Stimulated activated CD4-positive, alpha-beta T cell treated with anti-CD3 and anti-CD28 coated beads, Interleukin-1b, Interleukin-23, amount 100 ng/mL, for 24 hours (primary cell): Measurements from ENCODE around the gene PRG3.
"Not testable (repeated sequence)": the region's sequence is repeated elsewhere in the genome, so short reads cannot be mapped to it uniquely, and the experiment has no call there.

ENCODE experiments used
- DNase-seq, 4 experiments: peaks; one replicate each; pipeline ENCODE4 v3.0.0-alpha.2; 2020; ENCODE audit warnings: low read depth in 4 of 4, low spot score in 1 of 4

Gene PRG3

DNA sequence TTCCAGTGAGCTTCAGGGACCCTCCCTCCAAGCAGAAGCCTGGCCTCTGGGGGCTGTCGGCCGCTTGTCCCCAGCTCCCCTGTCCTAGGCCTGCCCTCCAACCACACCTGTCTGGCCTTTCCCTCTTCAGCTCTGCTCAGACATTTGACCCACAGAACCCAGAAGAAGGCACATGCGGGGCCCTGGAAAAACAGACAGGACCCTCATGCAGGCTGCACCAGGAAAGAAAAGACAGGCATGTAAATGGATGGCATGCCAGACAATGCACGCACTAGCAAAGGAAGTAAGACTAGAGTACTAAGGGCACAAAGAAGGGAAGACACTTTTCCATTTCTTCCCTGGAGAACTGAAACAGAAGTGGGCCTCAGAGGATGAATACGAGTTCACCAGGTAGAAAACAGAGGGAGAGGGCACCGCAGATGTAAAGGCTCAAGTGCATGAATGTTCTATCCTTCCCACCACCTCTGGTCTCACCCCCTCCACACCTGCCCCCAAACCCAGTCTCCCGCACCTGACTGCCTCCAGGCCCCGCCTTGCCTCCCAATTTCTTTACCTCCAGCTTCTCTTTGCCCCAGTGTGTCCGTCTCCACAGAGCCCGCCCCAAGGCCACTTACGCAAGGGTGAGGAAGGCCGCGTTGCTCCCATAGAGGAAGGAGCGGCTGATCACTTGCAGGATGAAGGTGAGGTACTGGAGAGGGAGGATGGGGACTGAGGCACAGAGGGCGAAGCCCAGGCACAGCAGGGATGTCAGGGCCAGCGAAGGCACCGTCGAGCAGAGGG lies 28.6 kb upstream of the PRG3 start:
- no peak for DNase-seq

GRCh38 chr11:57408771-57409170 lies 27.8 kb upstream of the PRG3 start:
- DNase-seq: no peak

GRCh38 chr11:57407941-57408475 lies 27.1 kb upstream of the PRG3 start:
- no peak for DNase-seq

DNA sequence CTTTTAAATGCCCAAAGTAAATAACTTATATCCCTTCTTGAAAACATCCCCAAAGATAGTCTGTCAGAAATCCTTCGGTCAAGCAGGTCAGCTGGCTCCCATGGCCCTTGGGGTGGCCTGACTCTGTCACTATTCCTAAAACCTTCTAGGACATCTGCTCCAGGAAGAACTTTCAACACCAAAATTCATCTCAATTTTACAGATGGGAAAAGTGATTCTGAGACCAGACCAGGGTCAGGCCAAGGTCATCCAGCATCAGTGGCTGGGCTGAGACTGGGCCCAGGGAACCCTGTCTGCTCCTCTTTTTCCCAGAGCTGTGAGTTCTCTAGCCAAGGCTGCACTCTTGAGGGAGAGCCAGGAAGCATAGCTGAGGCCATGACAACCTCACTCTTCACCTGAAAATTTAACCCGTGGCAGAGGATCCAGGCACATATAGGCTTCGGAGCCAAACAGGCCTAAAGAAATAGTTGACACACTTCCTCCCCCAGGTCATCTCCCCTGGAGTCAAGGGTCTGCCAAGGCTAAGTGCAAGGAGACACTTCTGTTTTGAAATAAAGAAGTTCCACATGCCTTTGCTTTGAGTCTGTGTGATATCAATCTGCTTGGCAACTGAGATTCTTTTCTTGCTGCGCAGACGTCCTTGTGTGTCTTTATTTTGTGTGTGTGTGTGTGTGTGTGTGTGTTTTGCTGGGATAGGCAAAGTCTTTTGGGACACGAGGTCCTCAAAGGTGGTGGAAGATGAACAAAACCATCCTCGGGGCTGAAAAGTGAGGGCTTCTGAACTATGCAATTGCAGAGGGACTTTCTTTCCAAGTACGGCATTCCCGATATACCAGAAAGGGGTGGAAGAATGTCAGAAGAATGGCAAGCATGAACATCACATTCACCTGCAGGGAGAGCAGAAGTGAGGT lies 26.3 kb upstream of the PRG3 start:
- no peak for DNase-seq

GRCh38 chr11:57406337-57406904 lies 25.5 kb upstream of the PRG3 start:
- DNase-seq: peak in 1 of 4 experiments; percentile 43

GRCh38 chr11:57405271-57405860 lies 24.4 kb upstream of the PRG3 start:
- DNase-seq: no peak

GRCh38 chr11:57403802-57404147 lies 22.8 kb upstream of the PRG3 start:
- DNase-seq: no peak

DNA sequence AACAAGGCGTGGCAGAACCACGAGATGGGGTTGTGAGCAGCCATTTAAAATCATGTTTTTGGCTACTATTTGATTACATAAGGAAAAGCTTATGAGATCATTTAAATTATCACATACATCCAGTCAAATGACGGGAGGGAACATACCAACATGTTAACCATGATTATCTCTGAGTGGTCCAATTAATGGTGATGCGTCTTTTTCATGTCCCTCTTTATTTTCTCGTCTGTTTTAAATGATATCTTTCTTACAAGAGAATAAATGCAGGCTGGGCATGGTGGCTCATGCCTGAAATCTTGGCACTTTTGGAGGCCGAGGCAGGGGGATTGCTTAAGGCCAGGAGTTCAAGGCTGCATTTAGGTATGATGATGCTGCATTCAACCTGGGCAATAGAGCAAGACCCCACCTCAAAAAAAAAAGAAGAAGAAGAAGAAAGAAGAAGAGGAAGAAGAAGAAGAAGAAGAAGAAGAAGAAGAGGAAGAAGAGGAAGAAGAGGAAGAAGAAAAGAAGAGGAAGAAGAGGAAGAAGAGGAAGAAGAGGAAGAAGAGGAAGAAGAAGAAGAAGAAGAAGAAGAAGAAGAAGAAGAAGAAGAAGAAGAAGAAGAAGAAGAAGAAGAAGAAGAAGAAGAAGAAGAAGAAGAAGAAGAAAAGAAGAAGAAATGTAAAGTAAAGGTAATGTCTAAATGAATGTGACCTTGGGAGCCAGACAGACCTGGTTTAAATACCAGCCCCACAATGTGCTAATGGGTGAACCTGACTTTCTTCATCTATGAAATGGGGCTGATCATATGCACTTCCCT lies 22.3 kb upstream of the PRG3 start:
- not testable (repeated sequence) for DNase-seq

GRCh38 chr11:57402188-57403002 lies 21.4 kb upstream of the PRG3 start:
- DNase-seq: no peak

DNA sequence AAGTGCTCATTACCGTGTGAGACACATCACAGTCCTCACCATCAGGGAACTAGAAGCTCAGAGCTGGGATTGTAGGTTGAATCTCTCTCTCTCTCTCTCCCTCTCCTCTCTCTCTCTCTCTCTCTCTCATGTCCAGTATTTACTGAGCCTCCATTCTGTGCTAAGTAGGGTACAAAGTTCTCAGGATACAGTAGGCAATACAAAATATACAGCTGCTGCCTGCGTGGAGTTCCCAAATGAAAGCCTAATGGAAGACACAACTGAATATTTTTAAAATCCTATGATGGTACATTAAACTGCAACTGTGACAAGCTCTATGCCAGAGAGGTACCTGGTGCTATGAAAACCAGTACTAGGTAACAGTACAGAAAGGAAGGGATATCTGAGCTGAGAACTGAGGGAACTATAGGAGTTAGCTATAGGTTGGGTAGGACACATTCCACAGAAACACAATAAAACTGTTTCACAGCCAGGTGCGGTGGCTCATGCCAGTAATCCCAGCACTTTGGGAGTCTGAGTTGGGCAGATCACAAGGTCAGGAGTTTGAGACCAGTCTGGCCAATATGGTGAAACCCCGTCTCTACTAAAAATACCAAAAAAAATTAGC lies 19.1 kb upstream of the PRG3 start:
- DNase-seq: no peak

DNA sequence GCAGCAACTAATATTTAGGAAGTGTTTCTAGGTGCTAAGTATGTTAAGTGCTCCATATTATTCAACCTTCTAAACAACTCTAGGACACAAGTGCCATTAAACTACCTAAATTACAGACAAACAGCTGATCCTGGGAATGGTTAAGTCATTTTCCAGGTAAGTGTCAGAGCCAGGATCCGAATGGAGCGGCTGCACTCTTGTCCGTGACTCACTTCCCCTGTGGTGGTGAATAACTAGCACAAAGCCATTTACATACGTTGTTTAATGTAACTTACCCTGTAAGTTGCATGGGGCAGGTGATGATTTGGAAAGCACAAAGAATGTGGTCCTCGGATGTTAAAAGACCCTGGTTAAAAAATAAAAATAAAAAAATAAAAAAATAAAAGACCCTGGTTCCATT lies 18.3 kb upstream of the PRG3 start:
- DNase-seq: no peak

- no peak for DNase-seq
Measured at GRCh38 chr11:57397394-57397990, 16.5 kb upstream of the PRG3 start.

GRCh38 chr11:57396744-57397143 lies 15.8 kb upstream of the PRG3 start:
- no peak for DNase-seq

GRCh38 chr11:57395905-57396623 lies 15.1 kb upstream of the PRG3 start:
- DNase-seq: no peak

GRCh38 chr11:57394203-57394965 lies 13.4 kb upstream of the PRG3 start:
- no peak for DNase-seq

DNA sequence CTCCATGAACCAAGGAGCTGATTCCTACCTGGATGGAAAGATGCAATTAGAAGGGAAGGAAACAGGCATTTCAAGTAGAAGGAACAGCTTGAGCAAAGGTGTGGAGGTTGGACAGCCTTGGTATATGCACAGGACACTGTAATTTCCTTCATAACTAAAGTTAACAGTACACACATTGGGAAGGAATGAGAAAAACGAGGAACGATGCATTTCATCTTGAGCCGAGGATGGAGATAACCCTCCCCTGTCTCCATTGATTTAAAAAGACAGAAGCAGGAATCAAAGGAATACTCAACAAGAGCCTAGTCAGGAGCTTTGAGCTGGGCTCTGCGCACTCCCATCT lies 11.8 kb upstream of the PRG3 start:
- no peak for DNase-seq

DNA sequence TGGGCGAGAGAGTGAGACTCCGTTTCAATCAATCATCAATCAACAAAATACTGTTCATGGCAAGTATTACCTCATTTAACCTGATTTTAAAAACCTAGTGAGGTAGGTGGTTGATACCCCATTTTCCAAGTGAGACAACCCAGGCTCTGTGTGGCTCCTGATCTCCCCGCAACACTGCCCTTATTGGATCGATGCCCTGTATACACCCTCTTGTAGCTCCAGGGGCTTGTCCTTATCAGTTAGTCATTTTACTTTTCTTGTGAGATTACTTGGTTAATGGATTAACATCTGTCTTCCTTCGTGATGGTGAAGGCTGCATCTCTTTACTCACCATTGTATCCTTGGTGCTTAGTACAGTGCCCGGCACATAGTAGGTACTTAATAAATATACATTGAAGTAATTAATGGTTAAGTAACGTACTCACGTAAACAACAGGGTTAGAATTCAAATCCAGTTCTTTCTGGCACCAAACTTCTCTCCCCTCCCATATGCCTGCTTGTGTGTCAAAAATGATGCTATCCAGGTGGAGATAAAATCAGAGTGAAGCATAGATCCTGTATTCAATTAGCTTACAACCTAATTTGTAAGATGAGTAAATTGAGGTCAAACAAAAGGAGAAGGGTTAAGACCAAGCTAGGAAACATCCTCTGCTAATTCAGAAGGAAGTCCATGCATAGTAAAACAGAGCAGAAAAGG lies 11.3 kb upstream of the PRG3 start:
- no peak for DNase-seq
